Gastrocnemius medialis (tissue), 4 donors: ENCODE data around the gene MKLN1. TPM values are rescaled to one million over a fixed set of nuclear protein-coding genes. Genes with fewer than 3 reads are reported as not detected.

ENCODE experiments used
- ATAC-seq, 2 donors: fragments of 150-250 bp; one replicate each; pipeline ENCODE4 v1.9.1; 2016
- DNase-seq, 2 donors: peaks; one replicate each; pipeline ENCODE4 v3.0.0-alpha.2; 2019
- H3K27ac ChIP-seq, 4 donors: fragments of 200-600 bp; sonication (generic); 1 replicate in 1 of 4; 2 replicates in 3 of 4; pipeline ENCODE4 v1.5.1; 2016 to 2018; ENCODE audit warnings: mild to moderate bottlenecking in 2 of 4, moderate library complexity in 1 of 4
- H3K27me3 ChIP-seq, 3 donors: fragments of 200-600 bp; sonication (generic) in 2 of 3; 1 replicate in 1 of 3; 2 replicates in 2 of 3; pipeline versions ENCODE4 v1.5.1 to v1.6.0; 2016 to 2019; ENCODE audit warnings: mild to moderate bottlenecking in 1 of 3, moderate library complexity in 1 of 3
- H3K36me3 ChIP-seq, 2 donors: fragments of 200-600 bp; sonication (generic) in 1 of 2; one replicate each; pipeline ENCODE4 v1.5.1; 2017 to 2018
- H3K4me1 ChIP-seq, 2 donors: fragments of 200-600 bp; sonication (generic) in 1 of 2; one replicate each; pipeline ENCODE4 v1.5.1; 2016 to 2017; ENCODE audit warnings: mild to moderate bottlenecking in 2 of 2
- H3K4me3 ChIP-seq, 4 donors: fragments of 200-600 bp; sonication (generic) in 3 of 4; 1 replicate in 1 of 4; 2 replicates in 3 of 4; pipeline ENCODE4 v1.5.1; 2016 to 2019; ENCODE audit warnings: mild to moderate bottlenecking in 2 of 4
- H3K9me3 ChIP-seq, 3 donors: fragments of 200-600 bp; sonication (generic) in 2 of 3; 1 replicate in 1 of 3; 2 replicates in 2 of 3; pipeline ENCODE4 v1.5.1; 2016 to 2019
- POLR2A ChIP-seq, 2 donors: fragments of 450-650 bp; IDR thresholded peaks; one replicate each; pipeline ENCODE4 v1.6.1; 2017; ENCODE audit warnings: antibody characterized with exemption in 2 of 2, mild to moderate bottlenecking in 2 of 2, moderate library complexity in 2 of 2
- in situ Hi-C, 4 donors: fragments of 200-750 bp; cut with MboI; loops; one replicate each; pipeline versions ENCODE4 v1.15.0 to v1.8.0; 2017; ENCODE audit warnings: low sequenced_read_pairs in 4 of 4
- intact Hi-C: fragments of 100-400 bp; cut with DNase I; formaldehyde crosslinking; loops from one replicate; pipeline ENCODE4 v1.15.1; 2023; ENCODE audit warnings: low total_unique reads
- total RNA-seq, 4 donors: library from RNA; depleted of rRNA; stranded (reverse); fragments of >200 nt; gene quantifications; one replicate each; pipeline versions ENCODE4 v1.1.0 to v1.2.3, GENCODE V29; 2016
- TF ChIP-seq, protein P1 (sequence below), 5 experiments: fragments of 450-650 bp in 3 of 5; fragments of 200-600 bp in 2 of 5; sonication (generic) in 2 of 5; IDR thresholded peaks in 4 of 5; conservative IDR thresholded peaks in 1 of 5; 1 replicate in 4 of 5; 2 replicates in 1 of 5; pipeline ENCODE4 v1.5.1; 2016 to 2019; ENCODE audit warnings: antibody characterized with exemption in 5 of 5, mild to moderate bottlenecking in 3 of 5, moderate library complexity in 3 of 5

The MKLN1 gene
- total RNA-seq, 4 donors from 2014 or later = 29.1 to 81.1 (median 48.9) TPM

DNA sequence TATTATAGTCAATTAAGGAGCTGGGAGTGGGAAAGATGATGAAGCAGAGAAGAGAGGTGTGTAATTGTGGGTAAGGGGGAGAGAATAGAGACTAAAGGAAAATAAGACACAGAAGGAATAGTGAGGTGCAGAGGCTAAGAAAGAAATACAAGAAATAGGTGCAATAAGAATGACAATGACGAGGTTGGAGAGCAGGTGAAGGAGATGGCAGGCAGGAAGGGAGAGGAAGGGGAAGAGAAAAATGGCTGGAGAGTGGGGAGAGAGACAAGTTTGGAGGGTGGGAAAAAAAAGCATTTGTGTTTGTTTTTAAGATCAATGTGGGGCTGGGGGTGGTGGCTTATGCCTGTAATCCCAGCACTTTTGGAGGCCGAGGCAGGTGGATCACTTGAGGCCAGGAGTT lies 27.6 kb upstream of the MKLN1 start:
- in situ Hi-C loops = loop anchor here in 1 of 4 donors (25.0 kb wide), 1 partner anchor 213 kb away; no protein-coding TSS in a partner anchor

DNA sequence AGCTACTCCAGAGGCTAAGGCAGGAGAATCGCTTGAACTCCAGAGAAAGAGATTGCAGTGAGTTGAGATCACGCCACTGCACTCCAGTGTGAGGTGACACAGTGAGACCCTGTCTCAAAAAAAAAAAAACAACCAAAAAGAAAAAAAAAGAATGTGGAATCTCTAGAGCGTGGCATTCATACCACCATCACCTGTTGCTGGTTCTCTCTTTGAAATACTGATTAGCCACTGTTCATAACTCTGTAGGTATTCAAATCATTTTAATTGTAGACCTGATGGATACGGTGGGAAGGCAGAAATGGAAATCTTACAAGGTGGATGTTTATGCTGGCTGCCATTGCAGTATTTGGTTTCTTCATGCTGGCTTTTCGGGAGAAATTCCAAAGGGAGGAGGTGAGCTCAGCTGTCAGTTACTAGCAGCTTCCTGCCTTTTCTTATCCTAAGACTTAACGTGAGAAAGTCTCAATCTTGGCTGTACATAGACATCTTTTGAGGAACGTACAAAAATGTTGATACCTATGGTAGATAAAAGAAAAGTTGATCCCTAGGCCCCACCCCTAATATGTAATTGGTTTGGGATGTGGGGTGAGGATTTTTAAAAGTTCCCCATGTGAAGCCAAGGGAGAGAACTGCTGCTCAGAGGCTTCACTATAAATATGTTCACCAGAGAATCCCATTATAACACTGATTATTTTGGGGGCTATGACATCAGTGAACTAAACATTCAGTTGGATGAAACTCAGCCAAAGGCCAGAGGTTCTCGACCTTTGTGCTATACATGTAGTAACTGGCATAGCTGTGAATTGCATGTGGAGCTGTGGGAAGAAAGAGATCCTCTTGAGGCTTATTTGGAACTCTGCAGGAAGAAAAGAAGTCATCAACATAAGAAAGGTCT lies 26.9 kb upstream of the MKLN1 start:
- no peaks in the 10 kb centered on the region for H3K9me3 ChIP-seq
- TF ChIP-seq, protein P1, sequence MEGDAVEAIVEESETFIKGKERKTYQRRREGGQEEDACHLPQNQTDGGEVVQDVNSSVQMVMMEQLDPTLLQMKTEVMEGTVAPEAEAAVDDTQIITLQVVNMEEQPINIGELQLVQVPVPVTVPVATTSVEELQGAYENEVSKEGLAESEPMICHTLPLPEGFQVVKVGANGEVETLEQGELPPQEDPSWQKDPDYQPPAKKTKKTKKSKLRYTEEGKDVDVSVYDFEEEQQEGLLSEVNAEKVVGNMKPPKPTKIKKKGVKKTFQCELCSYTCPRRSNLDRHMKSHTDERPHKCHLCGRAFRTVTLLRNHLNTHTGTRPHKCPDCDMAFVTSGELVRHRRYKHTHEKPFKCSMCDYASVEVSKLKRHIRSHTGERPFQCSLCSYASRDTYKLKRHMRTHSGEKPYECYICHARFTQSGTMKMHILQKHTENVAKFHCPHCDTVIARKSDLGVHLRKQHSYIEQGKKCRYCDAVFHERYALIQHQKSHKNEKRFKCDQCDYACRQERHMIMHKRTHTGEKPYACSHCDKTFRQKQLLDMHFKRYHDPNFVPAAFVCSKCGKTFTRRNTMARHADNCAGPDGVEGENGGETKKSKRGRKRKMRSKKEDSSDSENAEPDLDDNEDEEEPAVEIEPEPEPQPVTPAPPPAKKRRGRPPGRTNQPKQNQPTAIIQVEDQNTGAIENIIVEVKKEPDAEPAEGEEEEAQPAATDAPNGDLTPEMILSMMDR (IDR thresholded peaks at IDR 0.05 in 4 of 5, conservative IDR thresholded peaks at IDR 0.05 in 1 of 5) = no peak
- no peak for TF ChIP-seq POLR2A (IDR thresholded peaks at IDR 0.05)
- H3K27me3 ChIP-seq = no peaks in the 10 kb centered on the region
- peak in 1 of 2 donors; percentile 26 for ATAC-seq
- peak overlapping the region; percentile 55 to 71 (median 68) for H3K27ac ChIP-seq
- peaks cover 39 to 56% of the 10 kb centered on the region in 2 donors for H3K4me1 ChIP-seq
- in situ Hi-C loops = loop anchor here in 1 of 4 donors (25.0 kb wide), 1 partner anchor 214 kb away; no protein-coding TSS in a partner anchor
- H3K36me3 ChIP-seq = no peaks in the 10 kb centered on the region
- H3K4me3 ChIP-seq = no peak overlapping the region
- no peak for DNase-seq
- intact Hi-C loops = no loop called here

More for the DNA sequence above, 27.6 kb upstream of the MKLN1 start:
- Histone ChIP-seq H3K4me1 (peaks cover 39 to 56% of the 10 kb centered on the region in 2 donors), H3K27ac (peak overlapping the region; percentile 55 to 71 (median 68)), H3K27me3 (no peaks in the 10 kb centered on the region), H3K36me3 (no peaks in the 10 kb centered on the region), H3K4me3 (no peak overlapping the region), H3K9me3 (no peaks in the 10 kb centered on the region)
- no peak for TF ChIP-seq POLR2A (IDR thresholded peaks at IDR 0.05)
- TF ChIP-seq, protein P1 (IDR thresholded peaks at IDR 0.05 in 4 of 5, conservative IDR thresholded peaks at IDR 0.05 in 1 of 5) = no peak
- intact Hi-C loops = no loop called here
- DNase-seq = no peak
- ATAC-seq = no peak

DNA sequence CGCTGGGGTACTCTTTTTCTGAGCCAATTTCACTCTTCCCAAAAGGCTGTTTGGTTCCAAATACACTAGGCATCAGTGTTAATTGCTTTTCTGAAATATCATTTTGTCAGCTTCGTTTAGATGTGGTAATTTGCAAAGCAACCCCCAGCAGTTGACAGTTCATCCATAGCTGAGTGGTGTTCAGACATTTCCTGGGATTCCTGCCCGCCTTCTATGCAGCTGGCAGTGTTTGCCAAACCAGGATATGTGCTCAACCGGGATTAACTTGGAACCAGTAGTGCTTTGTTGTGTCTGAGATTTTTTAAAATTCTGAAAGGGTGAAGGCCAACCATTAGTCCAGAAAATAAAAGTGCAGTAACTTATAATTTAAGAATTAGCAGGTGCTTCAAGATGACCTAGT lies 25.2 kb upstream of the MKLN1 start:
- Histone ChIP-seq H3K4me3 (no peak overlapping the region), H3K4me1 (peaks cover 39 to 56% of the 10 kb centered on the region in 2 donors), H3K36me3 (no peaks in the 10 kb centered on the region), H3K27ac (peak overlapping the region in 3 of 4 donors; percentile 40 to 71 (median 66)), H3K9me3 (no peaks in the 10 kb centered on the region), H3K27me3 (no peaks in the 10 kb centered on the region)
- intact Hi-C loops (loop anchor here (2.0 kb wide), 1 partner anchor 192 kb away; no protein-coding TSS in a partner anchor), in situ Hi-C loops (loop anchor here in 1 of 4 donors (25.0 kb wide), 1 partner anchor 215 kb away; no protein-coding TSS in a partner anchor)
- TF ChIP-seq POLR2A (IDR thresholded peaks at IDR 0.05) = no peak
- TF ChIP-seq, protein P1 (IDR thresholded peaks at IDR 0.05 in 4 of 5, conservative IDR thresholded peaks at IDR 0.05 in 1 of 5) = no peak
- no peak for DNase-seq
- ATAC-seq = peak in 1 of 2 donors; percentile 20

DNA sequence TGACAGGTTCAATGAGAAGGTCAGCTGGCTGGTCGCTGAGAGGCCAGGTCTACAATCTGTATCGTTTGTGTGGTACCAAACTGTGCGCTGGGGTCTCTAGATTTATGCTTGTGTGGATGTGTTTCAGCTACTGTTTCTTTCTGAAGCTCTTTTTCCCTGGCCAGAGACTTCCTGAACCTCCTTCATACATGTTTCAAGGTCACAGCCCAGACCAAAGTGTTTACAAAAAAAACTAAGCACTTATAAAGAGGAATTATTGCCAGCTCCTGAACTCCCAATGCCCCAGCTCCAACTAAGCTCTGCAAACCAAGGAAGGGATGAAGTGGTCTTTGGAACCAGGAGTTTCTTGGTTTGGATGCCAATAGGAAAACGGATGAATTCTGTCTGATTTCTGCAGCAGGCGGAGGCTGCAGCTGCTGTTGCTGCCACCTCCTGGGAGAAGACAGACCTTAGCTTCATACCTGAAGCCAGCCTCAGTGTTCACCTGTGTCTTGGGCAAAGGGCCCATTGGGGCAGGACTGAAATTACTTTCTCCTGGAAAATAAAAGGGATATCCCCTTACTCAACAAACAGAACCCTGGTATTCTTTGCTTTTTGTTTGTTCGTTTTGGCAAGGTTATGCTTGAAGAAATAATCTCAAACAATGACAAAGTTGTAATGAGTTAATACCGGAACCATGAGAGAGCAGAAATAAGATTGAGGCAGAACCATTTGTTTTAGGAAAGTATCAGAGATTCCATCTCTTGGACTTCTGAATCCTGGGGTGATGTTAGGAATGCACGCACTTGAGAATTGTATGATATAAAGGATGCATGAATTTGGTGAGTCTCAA lies 24.6 kb upstream of the MKLN1 start:
- Histone ChIP-seq H3K4me3 (no peak overlapping the region), H3K27ac (peak overlapping the region in 3 of 4 donors; percentile 40 to 71 (median 66)), H3K27me3 (no peaks in the 10 kb centered on the region), H3K9me3 (no peaks in the 10 kb centered on the region), H3K36me3 (no peaks in the 10 kb centered on the region), H3K4me1 (peaks cover 39 to 50% of the 10 kb centered on the region in 2 donors)
- DNase-seq (peak in 1 of 2 donors; percentile 45), ATAC-seq (peak; percentile 16 to 53)
- TF ChIP-seq, protein P1 (IDR thresholded peaks at IDR 0.05 in 4 of 5, conservative IDR thresholded peaks at IDR 0.05 in 1 of 5) = peak; percentile 44 to 72 (median 52)
- no peak for TF ChIP-seq POLR2A (IDR thresholded peaks at IDR 0.05)
- intact Hi-C loops (loop anchor here (2.0 kb wide), 1 partner anchor 192 kb away; no protein-coding TSS in a partner anchor), in situ Hi-C loops (loop anchor here in 1 of 4 donors (25.0 kb wide), 1 partner anchor 216 kb away; no protein-coding TSS in a partner anchor)
